COLO829 (cell line): ENCODE data around the gene NEAT1.
"Not testable (repeated sequence)": the region's sequence is repeated elsewhere in the genome, so short reads cannot be mapped to it uniquely, and the experiment has no call there.

Experiments
- DNase-seq: peaks from one replicate; pipeline ENCODE4 v3.0.0; 2012; ENCODE audit warnings: low spot score

NEAT1 gene

DNA sequence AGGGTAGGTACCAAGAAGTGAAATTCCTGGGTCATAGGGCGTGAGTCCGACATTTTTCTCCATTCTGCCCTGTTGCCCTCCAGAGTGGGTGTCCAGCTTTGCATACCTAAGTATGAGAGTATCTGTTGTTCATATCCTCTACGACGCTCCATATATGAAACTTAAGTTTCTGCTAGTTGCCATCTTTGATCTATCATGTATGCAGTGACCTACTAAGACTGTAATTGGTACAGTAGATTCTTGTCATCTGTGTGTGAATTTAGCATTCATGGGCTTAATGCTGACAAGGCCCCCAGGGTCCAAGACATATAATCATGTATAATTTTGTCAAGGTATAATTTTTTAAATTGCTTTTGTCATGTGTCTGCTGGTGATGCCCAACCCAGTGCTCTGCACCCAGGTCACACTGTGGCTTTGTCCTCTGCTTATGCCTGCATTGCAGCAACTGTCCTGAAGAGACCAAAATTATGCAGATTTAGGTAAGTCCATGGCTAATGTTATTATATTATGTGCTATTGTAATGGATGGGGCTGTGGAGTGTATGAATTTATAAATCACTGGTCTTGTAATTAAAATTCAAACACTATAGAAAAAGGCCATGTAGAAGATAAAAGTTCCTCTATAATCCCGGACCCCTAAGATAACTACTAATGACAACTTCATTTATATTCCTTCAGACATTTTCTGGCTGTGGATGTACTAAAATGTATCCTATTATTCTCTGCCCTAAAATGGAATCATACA lies 12.2 kb downstream of the NEAT1 start:
- no peak for DNase-seq

DNA sequence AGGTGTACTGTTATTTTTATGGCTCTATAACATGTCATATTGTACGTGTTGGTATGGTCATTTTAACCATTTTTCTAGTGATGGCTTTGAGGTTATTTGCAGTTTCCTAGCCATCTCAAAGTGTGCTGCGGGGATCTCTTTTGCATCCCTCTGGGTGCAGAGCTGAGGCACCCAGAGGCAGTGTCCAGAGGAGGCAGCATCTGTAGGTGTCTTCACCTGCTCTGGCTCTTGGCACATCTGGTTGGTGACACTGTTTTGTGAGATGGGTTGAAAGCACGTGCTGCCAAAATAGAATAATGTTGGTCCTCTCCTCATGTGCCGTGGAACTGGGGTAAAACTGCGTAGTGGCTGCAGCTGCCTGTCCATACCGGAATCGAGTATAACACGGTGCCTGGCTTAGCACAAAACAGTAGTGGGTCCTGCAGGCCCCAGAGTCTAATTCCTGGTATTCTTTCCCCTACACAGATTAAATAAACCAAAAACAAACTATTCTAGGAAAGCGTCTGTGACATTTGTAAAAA lies 12.9 kb downstream of the NEAT1 start:
- no peak for DNase-seq

DNA sequence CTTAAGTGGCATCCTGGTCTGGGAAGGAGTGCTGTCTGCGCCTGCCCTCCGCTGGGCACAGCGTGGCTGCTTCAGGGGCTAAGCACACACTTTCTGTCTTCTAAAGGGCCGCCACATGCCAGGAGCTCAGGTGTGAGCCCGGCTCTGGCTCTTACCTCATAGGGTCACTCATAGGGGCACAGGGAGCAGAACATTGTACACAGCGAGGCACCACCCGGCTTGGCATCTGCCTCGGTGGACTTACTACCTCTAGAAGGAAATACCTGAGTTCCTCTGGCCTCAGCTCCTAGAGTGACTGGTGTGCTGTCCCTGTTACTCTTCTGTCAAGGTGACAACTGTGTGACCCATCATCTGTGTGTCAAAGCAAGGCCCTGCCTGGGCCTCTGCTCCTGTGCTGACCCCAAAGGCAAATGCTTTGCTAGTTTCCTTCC lies 13.4 kb downstream of the NEAT1 start:
- DNase-seq = no peak

DNA sequence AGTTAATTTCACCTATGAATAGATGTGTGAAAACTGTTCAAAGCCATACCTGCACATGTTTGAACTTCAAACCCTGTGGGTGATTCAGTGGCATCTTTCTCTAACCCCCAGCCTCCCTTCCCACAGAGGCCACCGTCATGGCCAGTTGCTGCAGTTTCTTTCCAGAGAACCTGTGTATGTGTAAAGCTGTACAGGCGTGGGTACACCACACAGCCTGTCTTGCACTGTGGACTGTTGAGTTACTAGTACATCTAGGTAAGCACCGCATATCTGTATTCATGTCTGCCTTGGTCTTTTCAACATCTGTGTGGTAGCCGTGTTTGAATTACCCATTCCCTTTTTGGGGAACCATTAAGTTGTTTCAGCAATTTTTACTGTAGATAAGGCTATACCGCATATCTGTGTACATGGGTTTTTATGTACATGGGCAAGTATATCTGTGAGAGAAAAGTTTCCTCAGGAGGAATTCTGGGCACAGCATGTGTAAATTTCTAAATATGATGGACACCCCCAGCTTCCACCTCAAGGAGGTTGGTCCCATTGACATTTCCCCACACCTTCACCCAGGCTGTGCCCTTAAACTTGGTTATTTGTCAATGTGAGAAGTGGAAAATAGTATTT lies 13.9 kb downstream of the NEAT1 start:
- DNase-seq = no peak

DNA sequence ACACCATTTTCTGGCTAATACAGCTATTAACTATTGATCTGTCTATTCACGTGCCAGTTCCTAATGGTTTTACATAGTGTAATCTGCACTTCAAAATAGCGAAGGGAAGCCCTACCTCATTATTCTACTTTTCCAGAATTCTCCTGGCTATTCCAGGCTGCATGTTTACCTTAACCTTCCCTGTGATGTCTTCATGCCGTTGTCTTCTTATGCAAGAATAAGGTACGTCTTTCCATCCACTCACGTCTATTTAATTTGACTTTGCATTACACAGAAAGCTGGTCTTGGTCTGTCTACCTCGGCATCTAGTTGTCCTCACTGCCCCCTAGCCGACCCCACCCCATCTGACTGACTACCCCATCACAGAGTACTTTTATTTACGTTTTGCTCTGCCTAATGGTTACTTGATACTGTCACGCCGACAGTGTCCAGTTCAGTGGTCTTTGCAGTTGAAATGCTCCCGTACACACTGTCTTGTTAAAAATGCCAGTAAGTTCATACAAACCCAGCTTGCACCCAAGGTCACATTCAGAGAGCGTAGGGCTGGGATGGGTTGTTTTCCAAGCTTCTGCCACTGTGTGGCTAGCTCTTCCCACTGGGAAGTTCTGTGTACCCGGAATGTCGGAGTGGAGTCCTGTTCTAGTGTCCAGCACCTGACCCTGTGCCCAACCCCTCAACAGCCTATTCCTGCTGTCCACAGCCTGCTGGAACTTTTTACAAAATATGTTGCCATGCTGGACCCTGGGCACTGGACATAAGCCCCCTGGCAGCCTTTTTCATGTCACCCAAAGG lies 15.0 kb downstream of the NEAT1 start:
- no peak for DNase-seq

DNA sequence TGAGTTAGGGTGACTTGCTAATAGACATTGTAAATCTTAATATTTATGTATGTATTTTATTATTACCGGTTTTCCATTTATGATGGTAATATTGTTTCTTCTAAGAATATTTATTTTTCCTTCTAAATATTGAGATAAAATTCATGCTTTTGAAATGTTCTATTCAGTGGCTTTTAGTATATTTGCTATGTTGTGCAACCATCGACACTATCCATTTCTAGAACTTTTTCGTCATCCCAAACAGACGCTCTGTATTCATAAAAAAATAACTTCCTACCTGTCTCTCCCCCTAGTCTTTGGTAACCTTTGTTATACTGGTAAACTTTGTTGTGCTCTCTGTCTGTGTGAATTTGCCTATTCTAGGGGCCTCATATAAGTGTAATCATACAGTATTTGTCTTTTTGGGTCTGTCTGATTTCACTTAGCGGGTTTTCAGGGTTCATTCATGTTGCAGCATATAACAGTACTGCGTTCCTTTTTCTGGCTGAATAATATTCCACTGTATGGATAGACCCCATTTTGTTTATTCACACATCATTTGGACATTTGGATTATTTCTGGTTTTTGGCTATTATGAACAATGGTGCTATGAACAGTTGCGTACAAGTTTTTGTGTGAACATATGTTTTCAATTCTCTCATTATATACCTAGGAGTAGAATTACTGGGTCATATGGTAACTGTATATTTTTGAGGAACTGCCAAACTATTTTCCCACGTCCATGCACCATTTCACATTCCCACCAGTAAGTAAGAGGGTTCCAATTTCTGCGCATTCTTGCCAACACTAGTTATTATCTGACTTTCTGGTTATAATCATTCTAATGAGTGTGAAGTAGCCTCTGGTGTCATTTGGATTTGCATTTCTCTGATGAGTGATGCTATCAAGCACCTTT lies 15.9 kb downstream of the NEAT1 start:
- no peak for DNase-seq

DNA sequence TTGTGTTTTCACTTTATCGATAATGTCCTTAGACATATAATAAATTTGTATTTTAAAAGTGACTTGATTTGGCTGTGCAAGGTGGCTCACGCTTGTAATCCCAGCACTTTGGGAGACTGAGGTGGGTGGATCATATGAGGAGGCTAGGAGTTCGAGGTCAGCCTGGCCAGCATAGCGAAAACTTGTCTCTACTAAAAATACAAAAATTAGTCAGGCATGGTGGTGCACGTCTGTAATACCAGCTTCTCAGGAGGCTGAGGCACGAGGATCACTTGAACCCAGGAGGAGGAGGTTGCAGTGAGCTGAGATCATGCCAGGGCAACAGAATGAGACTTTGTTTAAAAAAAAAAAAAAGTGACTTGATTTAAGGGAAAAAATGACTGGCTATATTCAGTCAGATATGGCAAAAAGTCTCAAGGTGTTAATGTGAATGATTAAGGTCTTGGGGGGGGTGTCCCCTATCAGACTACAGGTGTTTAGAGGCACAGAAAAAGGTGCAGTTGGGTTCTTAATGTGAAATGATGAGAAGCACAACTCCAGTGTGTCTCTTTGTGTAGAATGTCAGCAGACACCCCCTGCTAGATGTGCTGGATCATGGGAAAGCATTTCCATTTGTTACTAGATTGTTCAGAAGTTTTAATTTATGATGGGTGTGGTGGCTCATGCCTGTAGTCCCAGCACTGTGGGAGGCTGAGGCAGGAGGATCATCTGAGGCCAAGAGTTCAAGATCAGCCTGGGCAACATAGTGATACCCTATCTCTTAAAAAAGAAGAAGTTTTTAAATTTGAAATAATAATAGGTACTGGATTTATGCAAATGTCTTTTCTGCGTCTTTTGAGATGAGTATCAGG lies 17.0 kb downstream of the NEAT1 start:
- DNase-seq = no peak

DNA sequence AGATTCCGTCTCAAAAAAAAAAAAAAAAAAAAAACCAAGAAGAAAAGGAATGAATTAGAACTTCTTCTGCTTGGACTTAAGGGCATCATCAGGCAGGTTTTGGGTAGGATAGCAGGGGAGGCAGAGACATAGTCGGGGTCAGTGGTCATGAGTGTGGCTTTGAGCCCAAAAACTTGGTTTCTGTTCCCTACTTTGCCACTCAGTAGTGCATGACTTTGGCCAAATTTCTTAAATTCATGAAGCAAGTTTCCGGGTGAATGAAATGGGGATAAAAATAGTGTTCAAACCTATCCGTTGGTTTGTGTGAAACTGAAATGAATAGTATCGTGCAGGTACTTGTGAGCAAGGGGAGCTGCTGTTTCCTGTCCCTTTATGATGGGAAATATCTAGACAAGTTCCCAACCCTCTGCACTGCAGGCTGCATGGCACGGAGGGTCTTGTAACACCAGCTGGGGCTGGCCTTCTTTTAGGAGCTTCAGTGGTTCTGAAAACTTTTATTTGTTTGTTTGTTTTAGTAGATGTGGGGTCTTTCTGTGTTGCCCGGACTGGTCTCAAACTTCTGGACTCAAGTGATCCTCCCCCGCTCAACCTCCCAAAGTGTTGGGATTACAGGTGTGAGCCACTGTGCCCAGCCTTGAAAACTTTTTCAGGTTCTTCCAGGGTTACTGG lies 18.4 kb downstream of the NEAT1 start:
- no peak for DNase-seq

DNA sequence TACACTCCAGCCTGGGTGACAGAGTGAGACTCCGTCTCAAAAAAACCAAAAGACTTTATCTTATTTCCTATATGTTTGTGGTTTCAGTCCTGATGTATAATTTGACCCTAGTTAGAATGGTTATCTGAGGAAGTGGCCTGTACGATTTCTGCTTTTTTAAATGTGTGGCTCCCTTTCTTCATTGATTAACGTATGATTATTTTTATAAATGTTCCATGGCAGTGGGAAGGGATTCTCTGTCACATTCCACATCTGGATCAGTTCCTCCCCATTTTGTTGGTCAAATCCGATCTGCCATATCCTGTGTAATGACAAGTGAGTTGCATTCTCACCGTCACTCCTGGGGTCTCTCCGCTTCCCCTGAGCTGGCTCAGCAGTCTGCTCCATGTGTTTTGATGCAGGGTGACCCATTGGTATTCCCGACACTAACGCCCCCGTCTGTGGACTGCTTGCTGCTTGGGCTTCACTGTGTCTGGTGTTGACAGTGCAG lies 20.3 kb downstream of the NEAT1 start:
- DNase-seq = no peak

DNA sequence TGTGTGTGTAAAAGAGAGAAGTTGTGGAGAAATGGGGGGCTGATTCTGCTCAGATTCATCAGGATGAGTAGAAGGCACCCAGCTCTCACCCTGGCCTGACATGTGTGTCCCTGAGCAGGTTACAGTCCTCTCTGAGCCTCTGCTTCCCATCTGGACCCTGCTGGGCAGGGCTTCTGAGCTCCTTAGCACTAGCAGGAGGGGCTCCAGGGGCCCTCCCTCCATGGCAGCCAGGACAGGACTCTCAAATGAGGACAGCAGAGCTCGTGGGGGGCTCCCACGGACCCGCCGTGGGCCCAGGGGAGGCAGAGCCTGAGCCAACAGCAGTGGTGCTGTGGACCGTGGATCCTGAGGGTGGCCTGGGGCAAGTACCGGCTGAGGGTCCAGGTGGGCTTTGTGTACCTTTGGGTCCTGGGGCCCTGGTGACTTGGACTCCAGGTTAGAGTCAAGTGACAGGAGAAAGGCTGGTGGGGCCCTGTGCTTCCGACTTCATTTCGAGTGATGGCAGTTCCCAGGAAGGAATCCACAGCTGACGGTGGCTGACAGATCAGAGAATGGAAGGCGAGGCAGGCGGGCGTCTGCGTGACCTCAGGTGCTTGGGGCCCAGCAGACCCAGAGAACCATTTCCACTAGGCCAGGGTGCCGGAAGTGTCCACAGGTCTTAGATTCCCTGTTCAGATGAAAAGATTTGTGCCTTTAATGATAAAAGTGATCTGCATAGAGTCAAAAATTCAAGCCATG lies 21.9 kb downstream of the NEAT1 start:
- DNase-seq = no peak

DNA sequence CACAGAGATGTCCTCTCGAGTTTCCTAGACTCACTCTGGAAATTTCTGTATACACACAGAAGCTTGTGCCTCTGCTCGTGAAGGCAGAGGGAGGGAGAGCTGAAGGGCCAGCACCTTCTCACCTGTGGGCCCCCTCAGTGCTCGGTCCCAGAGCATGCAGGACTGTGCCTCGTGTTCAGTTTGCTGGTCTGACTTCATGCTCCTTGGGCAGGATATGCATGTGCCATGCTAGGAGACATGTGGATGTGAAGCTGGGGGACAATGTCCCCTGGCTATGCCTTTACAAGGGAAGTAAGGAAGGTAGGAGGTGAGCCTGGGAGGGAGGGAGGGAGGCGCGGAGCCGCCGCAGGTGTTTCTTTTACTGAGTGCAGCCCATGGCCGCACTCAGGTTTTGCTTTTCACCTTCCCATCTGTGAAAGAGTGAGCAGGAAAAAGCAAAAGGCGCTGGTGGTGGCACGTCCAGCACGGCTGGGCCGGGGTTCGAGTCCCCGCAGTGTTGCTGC lies 22.6 kb downstream of the NEAT1 start:
- DNase-seq = no peak

DNA sequence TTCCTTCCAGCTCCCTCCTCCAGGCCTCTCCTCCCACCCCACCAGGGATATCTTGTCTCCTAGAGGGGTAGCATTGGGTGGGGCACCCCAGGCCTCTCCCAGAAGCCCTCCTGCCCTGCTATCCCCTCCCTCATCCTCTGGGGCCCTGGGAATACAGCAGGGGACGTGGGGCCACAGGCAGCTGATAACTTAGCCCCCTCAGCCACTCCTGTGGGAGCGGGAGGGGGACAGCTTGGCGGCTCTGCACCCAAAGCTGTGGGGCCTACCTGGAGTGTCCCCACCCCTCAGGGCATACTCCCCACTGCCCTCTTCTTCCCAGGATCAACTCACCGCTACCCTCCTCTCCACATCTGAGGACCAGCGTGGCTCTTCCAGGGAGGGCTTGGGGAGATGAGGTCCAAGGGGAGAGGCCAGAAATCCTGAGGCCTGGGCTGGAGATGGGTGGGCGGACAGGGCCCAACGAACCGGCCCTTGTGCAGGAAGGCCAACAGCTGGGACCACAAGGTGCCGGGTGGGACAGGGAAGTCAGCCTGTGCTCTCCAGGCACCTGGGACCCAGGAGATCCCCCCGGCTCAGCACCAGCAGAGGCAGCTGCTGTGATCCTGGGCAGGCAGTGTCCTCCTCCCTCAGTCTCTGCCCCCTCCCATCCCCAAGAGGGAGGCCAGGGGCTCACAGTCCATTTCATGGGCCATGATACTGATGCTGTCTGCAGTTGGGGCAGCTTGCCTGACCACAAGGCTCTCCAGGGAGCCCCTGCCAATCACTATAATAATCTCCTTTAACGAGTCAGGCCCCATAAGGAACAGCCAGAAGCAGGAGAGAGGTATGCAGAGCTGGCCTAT lies 23.2 kb downstream of the NEAT1 start:
- DNase-seq = no peak

DNA sequence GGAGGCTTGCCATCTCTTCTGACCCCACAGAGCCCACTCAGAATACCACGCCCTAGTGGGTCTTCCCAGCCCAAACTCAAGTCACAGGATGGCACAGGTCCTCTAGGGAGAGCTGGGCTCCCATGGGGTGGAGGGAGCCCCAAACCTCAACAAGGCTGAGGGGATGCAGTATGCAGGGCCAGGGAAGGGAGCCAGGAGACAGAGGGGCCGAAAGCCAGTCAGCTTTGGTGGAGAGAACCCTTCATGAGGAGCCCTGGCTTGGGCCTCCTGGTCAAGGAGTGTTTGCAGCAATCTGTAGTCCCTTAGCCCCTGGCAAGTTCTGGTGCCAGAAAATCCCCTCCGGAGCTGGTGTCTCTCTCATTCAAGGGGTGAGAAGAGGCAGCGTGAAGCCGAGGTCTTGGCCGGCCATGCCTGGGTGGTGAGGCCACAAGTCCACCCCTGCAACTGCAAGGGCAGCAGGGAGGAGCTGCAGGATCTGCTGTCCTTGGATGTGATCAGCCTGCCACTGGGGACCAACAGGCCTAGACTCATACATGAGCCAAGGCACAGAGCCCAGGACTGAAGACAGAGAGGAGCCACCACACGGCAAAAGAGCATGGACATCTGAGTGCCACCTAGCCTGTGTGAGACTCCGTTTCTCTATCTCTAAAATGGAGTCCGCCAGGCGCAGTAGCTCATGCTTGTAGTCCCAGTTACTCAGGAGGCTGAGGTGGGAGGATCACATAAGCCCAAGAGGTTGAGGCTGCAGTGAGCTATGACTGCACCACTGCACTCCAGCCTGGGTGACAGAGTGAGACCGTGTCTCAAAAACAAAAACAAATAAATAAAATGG lies 24.1 kb downstream of the NEAT1 start:
- DNase-seq = no peak

DNA sequence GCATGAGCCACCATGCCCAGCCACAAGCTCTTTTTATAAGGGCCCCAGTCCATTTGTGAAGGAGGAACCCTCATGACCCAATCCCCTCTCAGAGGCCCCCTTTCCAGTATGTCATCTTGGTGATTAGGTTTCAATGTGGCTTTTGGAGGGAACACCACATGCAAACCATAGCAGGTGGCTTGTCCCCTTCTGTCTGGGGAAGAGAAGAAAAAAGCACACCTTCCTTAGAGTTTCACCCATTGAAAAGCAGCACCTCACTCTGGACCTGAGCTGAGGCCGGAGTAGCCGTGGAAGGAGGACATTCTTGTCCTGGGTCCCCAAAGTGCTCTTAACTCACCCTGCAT lies 25.4 kb downstream of the NEAT1 start:
- no peak for DNase-seq

DNA sequence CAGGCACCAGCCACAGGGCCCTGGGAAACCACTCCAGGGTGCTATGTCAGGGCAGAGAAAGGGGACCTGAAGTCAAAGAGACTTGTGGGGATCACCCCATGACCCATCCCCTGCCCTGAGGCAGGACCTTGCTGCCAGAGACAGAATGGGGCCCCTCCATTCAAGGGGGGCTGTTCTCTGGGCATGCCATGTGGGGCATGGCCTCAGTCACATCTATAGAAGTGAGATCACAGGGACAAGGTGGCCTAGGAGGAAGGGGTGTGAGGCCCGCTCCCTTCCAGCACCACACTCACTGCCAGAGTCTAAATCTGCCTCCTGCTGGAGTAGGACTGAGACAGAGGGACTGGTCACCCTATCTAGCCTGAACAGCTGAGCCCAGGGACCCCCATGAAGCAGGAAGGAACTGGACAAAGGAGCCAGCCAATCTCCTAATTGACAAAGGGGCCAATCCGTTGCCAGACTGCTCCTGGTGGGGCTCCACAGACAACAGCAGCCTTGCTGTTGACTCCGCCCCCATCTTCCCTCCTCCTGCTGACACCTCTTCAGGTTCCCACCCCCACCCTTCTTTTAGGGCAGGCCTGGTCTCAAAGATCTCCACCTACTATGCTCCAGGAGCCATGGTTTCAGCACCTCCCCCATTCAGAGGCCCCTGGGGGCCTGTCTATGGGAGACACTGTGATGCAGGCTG lies 26.0 kb downstream of the NEAT1 start:
- no peak for DNase-seq

DNA sequence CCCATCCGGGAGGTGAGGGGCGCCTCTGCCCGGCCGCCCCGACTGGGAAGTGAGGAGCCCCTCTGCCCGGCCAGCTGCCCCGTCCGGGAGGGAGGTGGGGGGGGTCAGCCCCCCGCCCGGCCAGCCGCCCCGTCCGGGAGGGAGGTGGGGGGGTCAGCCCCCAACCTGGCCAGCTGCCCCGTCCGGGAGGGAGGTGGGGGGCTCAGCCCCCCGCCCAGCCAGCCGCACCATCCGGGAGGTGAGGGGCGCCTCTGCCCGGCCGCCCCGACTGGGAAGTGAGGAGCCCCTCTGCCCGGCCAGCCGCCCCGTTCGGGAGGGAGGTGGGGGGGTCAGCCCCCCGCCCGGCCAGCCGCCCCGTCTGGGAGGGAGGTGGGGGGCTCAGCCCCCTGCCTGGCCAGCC lies 28.7 kb downstream of the NEAT1 start:
- DNase-seq = not testable (repeated sequence)

DNA sequence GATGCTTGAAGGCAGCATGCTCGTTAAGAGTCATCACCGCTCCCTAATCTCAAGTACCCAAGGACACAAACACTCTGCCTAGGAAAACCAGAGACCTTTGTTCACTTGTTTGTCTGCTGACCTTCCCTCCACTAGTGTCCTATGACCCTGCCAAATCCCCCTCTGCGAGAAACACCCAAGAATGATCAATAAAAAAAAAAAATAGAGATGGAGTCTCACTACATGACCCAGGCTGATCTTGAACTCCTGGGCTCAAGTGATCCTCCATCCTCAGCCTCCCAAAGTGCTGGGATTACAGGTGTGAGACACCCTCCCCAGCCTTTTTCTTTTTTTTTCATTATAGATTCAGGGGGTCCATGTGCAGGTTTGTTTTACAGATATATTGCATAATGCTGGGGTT lies 29.7 kb downstream of the NEAT1 start:
- not testable (repeated sequence) for DNase-seq
